ENCODE data around the gene EVI2B.
"Not testable (repeated sequence)": the region's sequence is repeated elsewhere in the genome, so short reads cannot be mapped to it uniquely, and the experiment has no call there.

EVI2B gene

DNA sequence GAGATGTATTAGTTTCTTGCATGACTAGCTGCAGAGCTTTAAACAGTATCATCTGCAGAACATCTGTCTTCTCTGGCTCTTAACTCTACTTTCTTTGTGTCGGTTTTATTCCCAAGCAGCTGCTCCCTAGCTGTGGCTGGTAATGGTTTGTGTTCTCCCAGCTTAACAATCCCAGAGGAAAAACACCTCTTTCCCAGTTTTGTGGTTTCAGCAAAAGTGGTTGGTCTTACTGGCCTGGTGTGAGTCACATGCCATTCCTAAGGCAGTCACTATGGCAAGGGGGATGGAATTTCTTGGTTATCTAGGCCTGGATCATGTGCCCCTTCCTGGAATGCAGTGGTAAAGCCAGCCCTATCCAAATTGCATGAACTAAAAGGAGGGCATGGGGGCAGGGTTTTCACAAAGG lies 44.3 kb downstream of the EVI2B start:
- no peak overlapping the region for H3K27ac ChIP-seq
- TF ChIP-seq CTCF (conservative IDR thresholded peaks at IDR 0.05; ENCODE audit: low read depth, low read length): no peak
- H3K9ac ChIP-seq: no peak overlapping the region
- no peak overlapping the region for H3K4me3 ChIP-seq (IDR thresholded peaks at IDR 0.05; ENCODE audit: insufficient read depth, low read depth, low read length)
- no peaks in the 10 kb centered on the region for H3K79me2 ChIP-seq (ENCODE audit: insufficient read depth, low read depth)
- H3K4me1 ChIP-seq (ENCODE audit: low read depth, poor library complexity, severe bottlenecking): no peaks in the 10 kb centered on the region
- H3K27me3 ChIP-seq (ENCODE audit: insufficient read depth, low read depth): no peaks in the 10 kb centered on the region
- no peak overlapping the region for H3K4me2 ChIP-seq
- H2AFZ ChIP-seq (ENCODE audit: low read depth): no peak overlapping the region
- no peaks in the 10 kb centered on the region for H4K20me1 ChIP-seq (ENCODE audit: insufficient read depth)
- no peaks in the 10 kb centered on the region for H3K36me3 ChIP-seq (ENCODE audit: insufficient read depth)

DNA sequence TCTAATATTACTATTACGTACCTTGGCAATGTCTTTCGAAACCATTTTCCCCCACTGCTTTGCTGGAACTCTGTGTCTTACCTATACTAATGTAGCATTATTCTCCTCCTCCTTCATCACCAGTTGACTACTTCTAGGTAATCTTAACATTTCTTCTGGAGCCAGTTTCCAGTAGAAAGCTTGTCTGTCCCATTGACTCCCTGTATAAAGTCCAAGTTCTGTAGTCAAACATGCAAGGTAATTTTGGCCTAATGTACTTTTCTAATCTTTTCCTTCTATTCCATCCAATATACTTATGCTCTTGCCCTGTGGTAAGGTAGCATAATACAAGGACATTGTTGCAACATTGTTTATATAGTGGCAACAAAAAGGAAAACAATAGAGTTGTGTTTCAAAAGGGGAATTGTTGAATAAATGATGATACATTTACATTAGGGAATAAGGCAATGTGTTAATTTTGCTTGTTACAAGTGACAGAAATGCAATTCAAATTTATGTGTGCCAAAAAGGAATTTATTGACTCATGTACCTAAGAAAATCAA lies 44.7 kb downstream of the EVI2B start:
- H2AFZ ChIP-seq (ENCODE audit: low read depth): no peak overlapping the region
- H3K4me1 ChIP-seq (ENCODE audit: low read depth, poor library complexity, severe bottlenecking): no peaks in the 10 kb centered on the region
- no peaks in the 10 kb centered on the region for H3K27me3 ChIP-seq (ENCODE audit: insufficient read depth, low read depth)
- no peak overlapping the region for H3K4me3 ChIP-seq (IDR thresholded peaks at IDR 0.05; ENCODE audit: insufficient read depth, low read depth, low read length)
- TF ChIP-seq CTCF (conservative IDR thresholded peaks at IDR 0.05; ENCODE audit: low read depth, low read length): no peak
- H3K79me2 ChIP-seq (ENCODE audit: insufficient read depth, low read depth): no peaks in the 10 kb centered on the region
- H3K9ac ChIP-seq: no peak overlapping the region
- H4K20me1 ChIP-seq (ENCODE audit: insufficient read depth): no peaks in the 10 kb centered on the region
- no peak overlapping the region for H3K27ac ChIP-seq
- H3K4me2 ChIP-seq: no peak overlapping the region
- no peaks in the 10 kb centered on the region for H3K36me3 ChIP-seq (ENCODE audit: insufficient read depth)

DNA sequence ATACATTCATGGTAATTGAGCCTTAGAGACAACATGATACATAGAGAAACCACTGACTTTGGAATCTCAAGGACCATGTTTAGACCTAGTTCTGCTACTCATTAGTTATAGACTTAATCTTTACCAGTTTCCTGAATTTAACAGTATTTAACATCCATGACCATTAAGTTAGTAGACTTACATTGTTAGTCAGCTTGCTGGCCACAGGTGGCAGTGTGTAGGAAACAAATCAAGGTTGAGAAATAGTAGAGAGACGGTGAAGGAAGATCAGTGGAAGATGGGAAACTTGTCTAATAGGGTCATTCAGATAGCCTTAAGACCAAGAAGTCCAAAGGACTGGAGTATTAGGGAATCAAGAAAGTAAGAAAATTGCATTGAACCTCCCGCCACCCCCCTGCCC lies 47.8 kb downstream of the EVI2B start:
- Histone ChIP-seq H3K4me2 (no peak overlapping the region), H4K20me1 (ENCODE audit: insufficient read depth) (no peaks in the 10 kb centered on the region), H3K4me3 (IDR thresholded peaks at IDR 0.05; ENCODE audit: insufficient read depth, low read depth, low read length) (no peak overlapping the region), H3K27ac (no peak overlapping the region), H3K9ac (no peak overlapping the region), H2AFZ (ENCODE audit: low read depth) (no peak overlapping the region), H3K79me2 (ENCODE audit: insufficient read depth, low read depth) (no peaks in the 10 kb centered on the region), H3K27me3 (ENCODE audit: insufficient read depth, low read depth) (no peaks in the 10 kb centered on the region), H3K36me3 (ENCODE audit: insufficient read depth) (no peaks in the 10 kb centered on the region), H3K4me1 (ENCODE audit: low read depth, poor library complexity, severe bottlenecking) (no peaks in the 10 kb centered on the region)
- TF ChIP-seq CTCF (conservative IDR thresholded peaks at IDR 0.05; ENCODE audit: low read depth, low read length): peak; percentile 43; the same call in 1 of the 2 replicates

DNA sequence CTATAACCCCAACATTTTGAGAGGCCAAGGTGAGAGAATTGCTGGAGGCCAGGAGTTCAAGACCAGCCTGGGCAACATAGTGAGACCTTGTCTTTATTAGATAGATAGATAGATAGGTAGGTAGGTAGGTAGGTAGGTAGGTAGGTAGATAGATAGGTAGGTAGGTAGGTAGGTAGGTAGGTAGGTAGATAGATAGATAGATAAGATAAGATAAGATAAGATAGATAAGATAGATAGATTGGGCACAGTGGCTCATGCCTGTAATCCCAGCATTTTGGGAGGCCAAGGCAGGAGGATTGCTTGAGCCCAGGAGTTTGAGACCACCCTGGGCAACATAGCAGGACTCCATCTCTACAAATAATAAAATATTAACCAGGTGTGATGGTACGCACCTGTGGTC lies 50.9 kb downstream of the EVI2B start:
- H3K4me1 ChIP-seq (ENCODE audit: low read depth, poor library complexity, severe bottlenecking); H3K79me2 ChIP-seq (ENCODE audit: insufficient read depth, low read depth); H3K9ac ChIP-seq; H4K20me1 ChIP-seq (ENCODE audit: insufficient read depth); H3K27me3 ChIP-seq (ENCODE audit: insufficient read depth, low read depth); H3K4me3 ChIP-seq (IDR thresholded peaks at IDR 0.05; ENCODE audit: insufficient read depth, low read depth, low read length); H3K4me2 ChIP-seq; H3K27ac ChIP-seq; H3K36me3 ChIP-seq (ENCODE audit: insufficient read depth); H2AFZ ChIP-seq (ENCODE audit: low read depth): not testable (repeated sequence)

DNA sequence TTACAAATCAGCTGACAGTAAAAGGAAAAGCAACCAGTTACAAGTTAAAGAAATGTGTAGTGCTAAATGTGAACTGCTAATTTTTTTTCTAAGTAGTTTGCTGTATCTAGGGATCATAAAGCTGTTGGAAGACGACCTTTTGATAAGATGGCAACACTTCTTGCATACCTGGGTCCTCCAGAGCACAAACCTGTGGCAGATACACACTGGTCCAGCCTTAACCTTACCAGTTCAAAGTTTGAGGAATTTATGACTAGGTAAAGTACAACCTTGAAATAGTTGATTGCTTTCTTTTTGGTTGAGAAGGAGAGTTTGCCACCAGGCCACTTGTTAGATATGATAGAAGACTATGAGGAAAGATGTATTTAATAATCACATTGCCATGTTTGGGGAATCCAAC lies 52.3 kb downstream of the EVI2B start:
- Histone ChIP-seq H2AFZ (ENCODE audit: low read depth) (no peak overlapping the region), H3K4me3 (IDR thresholded peaks at IDR 0.05; ENCODE audit: insufficient read depth, low read depth, low read length) (no peak overlapping the region), H3K4me2 (no peak overlapping the region), H3K9ac (no peak overlapping the region), H3K79me2 (ENCODE audit: insufficient read depth, low read depth) (no peaks in the 10 kb centered on the region), H3K27me3 (ENCODE audit: insufficient read depth, low read depth) (no peaks in the 10 kb centered on the region), H4K20me1 (ENCODE audit: insufficient read depth) (no peaks in the 10 kb centered on the region), H3K4me1 (ENCODE audit: low read depth, poor library complexity, severe bottlenecking) (peaks cover 6% of the 10 kb centered on the region), H3K27ac (no peak overlapping the region), H3K36me3 (ENCODE audit: insufficient read depth) (no peaks in the 10 kb centered on the region; the same call in 1 of the 2 replicates)
- no peak for TF ChIP-seq CTCF (conservative IDR thresholded peaks at IDR 0.05; ENCODE audit: low read depth, low read length)

Data from KMS-11 (cell line).